ENCODE measurements around the gene ADRA2A.

Gene ADRA2A

GRCh38 chr10:111076682-111077478 lies at the start of gene ADRA2A:
Gene ADRA2A (plus strand): TSS chr10:111077029. CDS start chr10:111077997, 968 bp downstream.
- peak; percentile 82 for DNase-seq (ENCODE audit: low spot score)

- no peak for DNase-seq (ENCODE audit: low spot score)
Measured at GRCh38 chr10:111030042-111030750, 46.6 kb upstream of the ADRA2A start.

- DNase-seq (ENCODE audit: low spot score) = no peak
Measured at GRCh38 chr10:111034598-111035310, 42.1 kb upstream of the ADRA2A start.

- DNase-seq (ENCODE audit: low spot score) = no peak
Measured at GRCh38 chr10:111035542-111035941, 41.3 kb upstream of the ADRA2A start.

- DNase-seq (ENCODE audit: low spot score) = no peak
Measured at GRCh38 chr10:111037858-111038257, 39.0 kb upstream of the ADRA2A start.

- DNase-seq (ENCODE audit: low spot score) = no peak
Measured at GRCh38 chr10:111039522-111039921, 37.3 kb upstream of the ADRA2A start.

GRCh38 chr10:111057006-111057405 lies 19.8 kb upstream of the ADRA2A start:
- no peak for DNase-seq (ENCODE audit: low spot score)

GRCh38 chr10:111063471-111063870 lies 13.4 kb upstream of the ADRA2A start:
- no peak for DNase-seq (ENCODE audit: low spot score)

- DNase-seq (ENCODE audit: low spot score) = no peak
Measured at GRCh38 chr10:111072232-111072631, 4.6 kb upstream of the ADRA2A start.

GRCh38 chr10:111075577-111076185 lies 1.1 kb upstream of the ADRA2A start:
- no peak for DNase-seq (ENCODE audit: low spot score)

GRCh38 chr10:111076191-111076681 lies 593 bp upstream of the ADRA2A start:
- DNase-seq (ENCODE audit: low spot score) = peak; percentile 84

GRCh38 chr10:111077479-111077784 lies 603 bp downstream of the ADRA2A start:
- no peak for DNase-seq (ENCODE audit: low spot score)

GRCh38 chr10:111077785-111078504 lies 1.1 kb downstream of the ADRA2A start:
- peak; percentile 54 for DNase-seq (ENCODE audit: low spot score)

- DNase-seq (ENCODE audit: low spot score) = no peak
Measured at GRCh38 chr10:111078505-111079185, 1.8 kb downstream of the ADRA2A start.

- no peak for DNase-seq (ENCODE audit: low spot score)
Measured at GRCh38 chr10:111079241-111079760, 2.5 kb downstream of the ADRA2A start.

GRCh38 chr10:111079781-111080180 lies 3.0 kb downstream of the ADRA2A start:
- DNase-seq (ENCODE audit: low spot score) = no peak

GRCh38 chr10:111080224-111080623 lies 3.4 kb downstream of the ADRA2A start:
- no peak for DNase-seq (ENCODE audit: low spot score)

GRCh38 chr10:111081595-111081994 lies 4.8 kb downstream of the ADRA2A start:
- DNase-seq (ENCODE audit: low spot score) = no peak

GRCh38 chr10:111082102-111082975 lies 5.5 kb downstream of the ADRA2A start:
- DNase-seq (ENCODE audit: low spot score) = no peak
